HG02759 (cell line): ENCODE measurements around the gene SPDEF.

ENCODE experiments used
- ATAC-seq: cut with Tn5 transposase; IDR thresholded peaks from one replicate; pipeline ENCODE4 v1.9.1; 2021; ENCODE audit warnings: mild to moderate bottlenecking, moderate library complexity; ENCODE audit not compliant: unreplicated experiment

The SPDEF gene

DNA sequence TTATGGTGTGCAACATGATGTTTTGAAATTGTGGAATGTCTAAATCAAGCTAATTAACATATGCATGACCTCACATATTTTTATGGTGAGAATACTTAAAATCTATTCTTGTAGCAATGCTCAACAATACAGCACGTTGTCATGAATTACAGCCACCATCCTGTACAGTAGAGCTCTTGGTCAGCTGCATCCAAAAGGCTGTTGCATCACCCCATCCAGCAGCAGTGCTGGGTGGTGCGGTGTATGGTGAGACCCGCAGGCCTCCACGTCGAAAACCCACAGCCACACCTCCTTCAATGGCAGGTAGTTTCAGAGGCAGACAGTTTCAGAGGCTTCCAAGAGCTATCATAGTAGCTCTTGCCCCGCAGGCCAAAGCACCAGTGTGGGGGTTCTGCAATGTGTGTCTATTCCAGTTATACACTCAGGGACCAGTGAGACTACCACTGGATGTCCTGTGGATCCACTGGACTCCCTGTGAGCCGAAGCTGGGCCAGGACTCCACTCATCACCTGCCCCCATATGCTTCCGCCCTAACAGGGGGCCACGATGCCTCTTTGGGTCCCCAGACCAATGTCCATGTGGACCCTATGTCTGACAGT lies 66.8 kb downstream of the SPDEF start:
- no peak for ATAC-seq
